Mesenchymal stem cell (in vitro differentiated cells and primary cell): ENCODE measurements around the gene ARHGAP4.

Experiments
- DNase-seq: peaks from one replicate; pipeline ENCODE4 v3.0.0-alpha.2; 2013
- H2AFZ ChIP-seq: one replicate; pipeline ENCODE4 v1.6.1; 2013; ENCODE audit warnings: low read depth, mild to moderate bottlenecking, control low read depth, inconsistent platforms, low read length, moderate library complexity
- H2AK5ac ChIP-seq: 2 replicates; pipeline ENCODE4 v1.6.1; 2013; ENCODE audit warnings: low read length, moderate library complexity, mild to moderate bottlenecking, inconsistent platforms; ENCODE audit not compliant: severe bottlenecking
- H2BK120ac ChIP-seq: one replicate; pipeline ENCODE4 v1.6.1; 2013; ENCODE audit warnings: low read depth, mild to moderate bottlenecking, inconsistent platforms, low read length, moderate library complexity
- H2BK12ac ChIP-seq, 2 experiments: one replicate each; pipeline ENCODE4 v1.6.1; 2013; ENCODE audit warnings: inconsistent platforms in 2 of 2, low read length in 2 of 2, mild to moderate bottlenecking in 2 of 2, moderate library complexity in 2 of 2, control low read depth in 1 of 2
- H2BK15ac ChIP-seq: one replicate; pipeline ENCODE4 v1.6.1; 2013; ENCODE audit warnings: mild to moderate bottlenecking, low read depth, inconsistent platforms; ENCODE audit not compliant: poor library complexity, severe bottlenecking
- H2BK5ac ChIP-seq: 2 replicates; pipeline ENCODE4 v1.6.1; 2013; ENCODE audit warnings: low read depth, mild to moderate bottlenecking, low read length, control low read depth, inconsistent platforms; ENCODE audit not compliant: poor library complexity, severe bottlenecking
- H3K14ac ChIP-seq, 2 experiments: one replicate each; pipeline ENCODE4 v1.6.1; 2013; ENCODE audit warnings: inconsistent platforms in 2 of 2, low read length in 2 of 2, control low read depth in 1 of 2, mild to moderate bottlenecking in 1 of 2, moderate library complexity in 1 of 2
- H3K18ac ChIP-seq, 2 experiments: one replicate each; pipeline ENCODE4 v1.6.1; 2013; ENCODE audit warnings: inconsistent platforms in 2 of 2, low read length in 2 of 2, control low read depth in 1 of 2, low read depth in 1 of 2, mild to moderate bottlenecking in 1 of 2
- H3K23ac ChIP-seq, 2 experiments: one replicate each; pipeline ENCODE4 v1.6.1; 2013; ENCODE audit warnings: inconsistent platforms in 2 of 2, low read length in 2 of 2, mild to moderate bottlenecking in 2 of 2, moderate library complexity in 2 of 2, control low read depth in 1 of 2
- H3K27ac ChIP-seq: 2 replicates; pipeline ENCODE4 v1.5.1; 2013; ENCODE audit warnings: mild to moderate bottlenecking, moderate library complexity, low read length, control low read depth, inconsistent platforms; ENCODE audit not compliant: poor library complexity, severe bottlenecking
- H3K27me3 ChIP-seq, 2 experiments: 2 replicates each; pipeline versions ENCODE4 v1.6.1 to v1.7.0; 2013; ENCODE audit warnings: low read length in 2 of 2, mild to moderate bottlenecking in 2 of 2, moderate library complexity in 2 of 2, control low read depth in 1 of 2, inconsistent platforms in 1 of 2; ENCODE audit not compliant: control insufficient read depth in 1 of 2, insufficient read depth in 1 of 2
- H3K36me3 ChIP-seq, 2 experiments: 2 replicates each; pipeline versions ENCODE4 v1.6.1 to v1.7.0; 2013; ENCODE audit warnings: low read length in 2 of 2, control low read depth in 1 of 2, inconsistent platforms in 1 of 2, low read depth in 1 of 2, mild to moderate bottlenecking in 1 of 2; ENCODE audit not compliant: insufficient read depth in 2 of 2, control insufficient read depth in 1 of 2
- H3K4ac ChIP-seq, 2 experiments: one replicate each; pipeline ENCODE4 v1.6.1; 2013; ENCODE audit warnings: inconsistent platforms in 2 of 2, low read length in 2 of 2, mild to moderate bottlenecking in 2 of 2, moderate library complexity in 2 of 2, control low read depth in 1 of 2, low read depth in 1 of 2
- H3K4me1 ChIP-seq: 2 replicates; pipeline ENCODE4 v1.6.1; 2013; ENCODE audit warnings: low read depth, low read length, control low read depth; ENCODE audit not compliant: control insufficient read depth, insufficient read depth
- H3K4me2 ChIP-seq: 2 replicates; pipeline ENCODE4 v1.6.1; 2013; ENCODE audit warnings: low read length, mild to moderate bottlenecking, inconsistent platforms; ENCODE audit not compliant: poor library complexity, severe bottlenecking
- H3K4me3 ChIP-seq, 2 experiments: 2 replicates each; pipeline versions ENCODE4 v1.5.1 to v1.7.0; 2013; ENCODE audit warnings: low read length in 2 of 2, mild to moderate bottlenecking in 2 of 2, control low read depth in 1 of 2, low read depth in 1 of 2; ENCODE audit not compliant: insufficient read depth in 1 of 2
- H3K79me1 ChIP-seq: replicated peaks from 2 replicates; pipeline ENCODE4 v1.6.1; 2013; ENCODE audit warnings: mild to moderate bottlenecking, control low read depth, low read length, inconsistent platforms; ENCODE audit not compliant: poor library complexity, severe bottlenecking
- H3K9ac ChIP-seq: 2 replicates; pipeline ENCODE4 v1.7.0; 2013; ENCODE audit warnings: mild to moderate bottlenecking, low read length, moderate library complexity
- H3K9me3 ChIP-seq: 2 replicates; pipeline ENCODE4 v1.7.0; 2013; ENCODE audit warnings: mild to moderate bottlenecking, low read length; ENCODE audit not compliant: control insufficient read depth
- H4K8ac ChIP-seq: one replicate; pipeline ENCODE4 v1.6.1; 2013; ENCODE audit warnings: inconsistent platforms, mild to moderate bottlenecking, low read length, moderate library complexity
- H4K91ac ChIP-seq: one replicate; pipeline ENCODE4 v1.6.1; 2013; ENCODE audit warnings: mild to moderate bottlenecking, low read length, inconsistent platforms
- WGBS: methylation state at CpG from one replicate; pipeline ENCODE4 v1.1.7; 2013; ENCODE audit warnings: mixed read lengths; 5-methylcytosine and 5-hydroxymethylcytosine counted together

ARHGAP4 gene

DNA sequence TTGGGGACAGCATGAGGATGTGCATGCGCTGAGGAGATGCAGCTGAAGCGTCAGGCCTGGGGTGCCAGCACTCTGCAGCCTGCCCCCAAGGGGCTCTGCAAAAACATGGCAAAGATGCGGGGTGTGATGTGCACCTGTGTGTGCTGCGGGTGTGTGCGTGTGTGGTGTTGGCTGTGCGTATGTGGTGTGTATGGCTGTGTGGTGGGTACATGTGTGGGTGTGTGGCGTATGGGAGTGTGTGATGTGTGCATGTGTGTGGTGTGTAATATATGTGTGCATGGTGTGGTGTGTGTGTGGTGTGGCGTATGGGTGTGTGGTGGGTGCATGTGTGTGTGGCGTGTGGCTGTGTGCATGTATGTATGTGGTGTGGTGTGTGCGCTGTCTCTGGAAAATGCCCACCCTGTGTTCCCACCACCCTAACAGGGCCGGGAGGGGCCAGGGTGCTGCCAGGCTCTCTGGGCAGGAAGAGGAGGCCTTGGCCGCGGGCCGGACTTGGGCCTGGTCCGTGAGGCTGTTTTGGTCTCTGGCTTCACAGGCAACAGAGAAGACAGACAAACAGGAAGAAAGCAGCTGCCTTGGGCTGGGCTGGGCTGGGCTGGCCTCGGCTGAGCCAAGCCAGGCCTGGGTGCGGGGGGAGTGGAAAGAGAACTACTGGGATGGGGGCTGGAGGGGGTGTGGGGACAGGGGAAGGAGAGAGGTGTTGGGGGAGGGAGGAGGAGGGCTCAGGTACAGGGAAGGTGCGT is 22.7 kb downstream of the ARHGAP4 start:
- H2AK5ac ChIP-seq, result no peak overlapping the region
- H3K4ac ChIP-seq, result no peak overlapping the region
- DNase-seq, result no peak
- H3K27ac ChIP-seq, result no peak overlapping the region
- H4K91ac ChIP-seq, result peak overlapping the region; percentile 50
- H2BK120ac ChIP-seq, result no peak overlapping the region
- no peaks in the 10 kb centered on the region for H3K36me3 ChIP-seq
- H3K4me2 ChIP-seq, result no peak overlapping the region
- peak overlapping the region; percentile 64 for H4K8ac ChIP-seq
- H3K23ac ChIP-seq, result no peak overlapping the region
- H2BK12ac ChIP-seq, result no peak overlapping the region
- no peaks in the 10 kb centered on the region for H3K9me3 ChIP-seq
- no peak overlapping the region for H3K9ac ChIP-seq
- no peaks in the 10 kb centered on the region for H3K79me1 ChIP-seq
- H2AFZ ChIP-seq, result no peak overlapping the region
- H2BK5ac ChIP-seq, result no peak overlapping the region
- 76% methylated on average over 15 of the region's 18 CpGs for WGBS
- no peak overlapping the region for H3K4me3 ChIP-seq
- peaks cover 15% of the 10 kb centered on the region for H3K4me1 ChIP-seq
- H3K18ac ChIP-seq, result peak overlapping the region in 1 of 2 experiments; percentile 66
- H3K27me3 ChIP-seq, result peaks cover 0 to 35% of the 10 kb centered on the region in 2 experiments
- peak overlapping the region in 1 of 2 experiments; percentile 6 for H3K14ac ChIP-seq
- H2BK15ac ChIP-seq, result no peak overlapping the region

- Histone ChIP-seq H2AK5ac (no peak overlapping the region), H2AFZ (no peak overlapping the region), H3K4me3 (no peak overlapping the region), H2BK120ac (no peak overlapping the region), H3K27ac (no peak overlapping the region), H3K18ac (no peak overlapping the region), H3K27me3 (peaks cover 0 to 38% of the 10 kb centered on the region in 2 experiments), H2BK12ac (no peak overlapping the region), H3K9ac (no peak overlapping the region), H3K9me3 (no peaks in the 10 kb centered on the region), H4K8ac (no peak overlapping the region), H3K4ac (no peak overlapping the region), H2BK15ac (no peak overlapping the region), H3K79me1 (no peaks in the 10 kb centered on the region), H3K23ac (no peak overlapping the region), H3K4me2 (no peak overlapping the region), H3K14ac (no peak overlapping the region), H3K4me1 (peaks cover 15% of the 10 kb centered on the region), H4K91ac (no peak overlapping the region), H2BK5ac (no peak overlapping the region), H3K36me3 (no peaks in the 10 kb centered on the region)
- DNase-seq, result no peak
- WGBS, result 65% methylated on average over 6 of the region's 10 CpGs
Measured at GRCh38 chrX:153902385-153902784, 23.7 kb downstream of the ARHGAP4 start.

GRCh38 chrX:153901753-153902140 is 24.3 kb downstream of the ARHGAP4 start:
- Histone ChIP-seq H4K8ac (no peak overlapping the region), H3K14ac (no peak overlapping the region), H2BK12ac (no peak overlapping the region), H3K27ac (no peak overlapping the region), H2BK15ac (no peak overlapping the region), H3K4me1 (peaks cover 15% of the 10 kb centered on the region), H3K4me3 (no peak overlapping the region), H3K18ac (no peak overlapping the region), H3K27me3 (peaks cover 0 to 36% of the 10 kb centered on the region in 2 experiments), H2AFZ (no peak overlapping the region), H3K4ac (no peak overlapping the region), H3K9me3 (peaks cover under 1% of the 10 kb centered on the region), H2AK5ac (no peak overlapping the region), H3K9ac (no peak overlapping the region), H3K79me1 (no peaks in the 10 kb centered on the region), H2BK120ac (no peak overlapping the region), H4K91ac (no peak overlapping the region), H2BK5ac (no peak overlapping the region), H3K4me2 (no peak overlapping the region), H3K36me3 (no peaks in the 10 kb centered on the region), H3K23ac (no peak overlapping the region)
- 88% methylated on average over 7 of the region's 8 CpGs for WGBS
- no peak for DNase-seq

- Histone ChIP-seq H3K27ac (peak overlapping the region; percentile 60), H2AFZ (no peak overlapping the region), H2BK15ac (no peak overlapping the region), H3K4me1 (peaks cover 15% of the 10 kb centered on the region), H3K4me3 (no peak overlapping the region), H2BK12ac (peak overlapping the region in 1 of 2 experiments; percentile 85), H3K9ac (no peak overlapping the region), H3K14ac (peak overlapping the region in 1 of 2 experiments; percentile 80), H2BK120ac (no peak overlapping the region), H2BK5ac (no peak overlapping the region), H2AK5ac (no peak overlapping the region), H4K8ac (peak overlapping the region; percentile 35), H3K36me3 (no peaks in the 10 kb centered on the region), H3K4me2 (no peak overlapping the region), H3K79me1 (no peaks in the 10 kb centered on the region), H3K4ac (no peak overlapping the region), H3K27me3 (peaks cover 0 to 37% of the 10 kb centered on the region in 2 experiments), H3K23ac (no peak overlapping the region), H4K91ac (peak overlapping the region; percentile 95), H3K9me3 (peaks cover 7% of the 10 kb centered on the region), H3K18ac (peak overlapping the region; percentile 77 to 81)
- WGBS, result 62% methylated on average over 16 of the region's 26 CpGs
- DNase-seq, result peak; percentile 91
Measured at GRCh38 chrX:153900831-153901752, 25.0 kb downstream of the ARHGAP4 start.
